ENCODE data around the gene HSH2D.
"Not testable (repeated sequence)": the region's sequence is repeated elsewhere in the genome, so short reads cannot be mapped to it uniquely, and the experiment has no call there.

The HSH2D gene

DNA sequence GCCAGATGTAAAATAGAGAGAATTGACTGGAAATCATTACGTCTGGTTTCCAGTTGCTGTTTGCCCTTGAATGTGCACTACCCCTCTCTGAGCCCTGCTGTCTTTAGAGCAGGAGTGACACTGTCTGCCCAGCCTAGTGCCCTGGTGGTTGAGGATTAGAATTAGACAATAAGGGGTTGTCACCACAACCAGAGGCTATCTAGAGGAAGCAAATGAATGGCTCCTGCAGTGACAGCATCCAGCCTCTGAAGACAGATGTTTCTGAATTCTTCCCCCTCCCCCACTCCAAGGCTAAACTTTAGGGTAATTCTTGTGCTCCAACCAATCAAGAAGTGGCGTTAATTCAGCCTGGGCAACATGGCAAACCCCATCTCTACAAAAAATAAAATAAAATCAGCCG, 29.8 kb upstream of the HSH2D start:
- no peak overlapping the region for H3K4me3 ChIP-seq (ENCODE audit: control insufficient read depth, low read depth, low read length)
- TF ChIP-seq, protein P1, sequence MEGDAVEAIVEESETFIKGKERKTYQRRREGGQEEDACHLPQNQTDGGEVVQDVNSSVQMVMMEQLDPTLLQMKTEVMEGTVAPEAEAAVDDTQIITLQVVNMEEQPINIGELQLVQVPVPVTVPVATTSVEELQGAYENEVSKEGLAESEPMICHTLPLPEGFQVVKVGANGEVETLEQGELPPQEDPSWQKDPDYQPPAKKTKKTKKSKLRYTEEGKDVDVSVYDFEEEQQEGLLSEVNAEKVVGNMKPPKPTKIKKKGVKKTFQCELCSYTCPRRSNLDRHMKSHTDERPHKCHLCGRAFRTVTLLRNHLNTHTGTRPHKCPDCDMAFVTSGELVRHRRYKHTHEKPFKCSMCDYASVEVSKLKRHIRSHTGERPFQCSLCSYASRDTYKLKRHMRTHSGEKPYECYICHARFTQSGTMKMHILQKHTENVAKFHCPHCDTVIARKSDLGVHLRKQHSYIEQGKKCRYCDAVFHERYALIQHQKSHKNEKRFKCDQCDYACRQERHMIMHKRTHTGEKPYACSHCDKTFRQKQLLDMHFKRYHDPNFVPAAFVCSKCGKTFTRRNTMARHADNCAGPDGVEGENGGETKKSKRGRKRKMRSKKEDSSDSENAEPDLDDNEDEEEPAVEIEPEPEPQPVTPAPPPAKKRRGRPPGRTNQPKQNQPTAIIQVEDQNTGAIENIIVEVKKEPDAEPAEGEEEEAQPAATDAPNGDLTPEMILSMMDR (conservative IDR thresholded peaks at IDR 0.05; ENCODE audit: control insufficient read depth, insufficient read depth, low read depth, low read length): no peak
- DNase-seq (ENCODE audit: low read depth): no peak

DNA sequence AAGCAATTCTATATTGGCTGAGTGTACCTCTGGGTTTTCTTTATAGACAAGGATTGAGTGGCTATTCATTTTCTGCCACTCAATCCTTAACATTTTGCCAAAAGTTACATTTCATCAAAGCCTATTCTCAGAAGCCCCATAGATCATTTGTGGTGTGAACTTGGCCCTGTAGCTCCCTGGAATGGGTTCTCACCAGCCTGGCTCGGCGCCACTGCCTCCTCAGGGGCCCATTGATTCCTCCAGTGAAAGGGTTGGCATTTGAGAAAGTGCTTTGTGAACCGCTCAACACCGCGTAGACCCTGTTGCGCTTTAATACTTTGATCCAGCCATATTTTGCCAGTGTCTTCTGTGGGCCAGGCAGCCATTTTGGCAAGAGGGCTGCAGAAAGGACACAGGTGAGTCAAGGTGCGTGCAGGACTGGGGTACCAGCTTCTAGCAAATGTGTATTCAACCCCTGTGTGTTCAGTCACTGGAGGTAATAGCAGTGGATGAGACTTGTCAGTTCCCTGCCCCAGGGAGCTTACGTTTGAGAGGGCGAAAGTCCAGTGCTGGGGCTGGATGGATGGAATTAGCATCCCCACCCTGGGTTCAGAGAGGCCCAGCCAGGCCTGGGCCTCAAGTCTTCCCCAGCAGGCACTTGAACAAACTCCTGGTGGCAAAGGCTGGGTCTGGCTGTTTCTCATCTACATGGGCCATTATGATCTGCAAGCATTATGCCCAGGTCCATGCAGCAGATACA, 28.0 kb upstream of the HSH2D start:
- no peak for DNase-seq (ENCODE audit: low read depth)
- no peak overlapping the region for H3K4me3 ChIP-seq (ENCODE audit: control insufficient read depth, low read depth, low read length)
- TF ChIP-seq, protein P1 (conservative IDR thresholded peaks at IDR 0.05; ENCODE audit: control insufficient read depth, insufficient read depth, low read depth, low read length): no peak

DNA sequence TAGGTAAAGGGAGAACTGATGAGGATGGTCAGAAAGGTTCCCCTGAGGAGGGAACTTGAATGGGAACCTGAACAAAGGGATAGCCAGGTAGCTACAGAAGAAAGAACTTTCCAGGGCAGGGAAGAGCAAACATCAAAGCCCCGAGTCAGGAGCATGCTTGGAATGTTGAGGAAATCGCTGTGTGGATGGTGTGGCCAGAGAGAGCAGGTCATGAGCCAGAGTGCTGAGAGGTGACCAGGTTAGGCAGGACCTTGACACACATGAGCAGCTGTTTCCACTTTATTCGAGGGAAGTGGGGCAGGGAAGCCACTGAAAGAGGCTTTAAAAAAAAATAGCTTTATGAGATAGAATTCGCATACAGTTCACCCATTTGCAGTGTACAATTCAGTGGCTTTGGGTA, 27.4 kb upstream of the HSH2D start:
- DNase-seq (ENCODE audit: low read depth): no peak

DNA sequence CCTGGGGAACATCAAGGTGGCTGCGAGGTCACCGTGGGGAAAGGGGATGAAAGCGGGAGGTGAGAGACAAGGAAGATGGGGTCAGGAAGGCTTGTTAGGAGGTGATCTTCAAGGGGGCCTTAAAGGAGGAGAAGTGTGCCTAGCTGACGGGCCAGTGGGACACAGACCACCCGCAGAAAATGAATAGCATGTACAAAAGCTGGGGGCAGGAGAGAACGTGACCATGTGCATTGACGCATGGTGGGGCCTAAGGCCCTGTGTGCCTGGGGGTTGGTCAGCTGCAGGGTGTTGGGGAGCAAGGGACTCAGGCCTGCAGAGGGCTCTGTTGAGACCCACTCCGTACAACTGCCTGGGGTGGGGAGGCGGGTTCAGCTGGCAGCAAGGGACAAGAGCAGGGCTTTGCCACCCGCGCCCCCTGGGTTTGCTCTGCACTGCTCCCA, 25.9 kb upstream of the HSH2D start:
- no peak overlapping the region for H3K4me3 ChIP-seq (ENCODE audit: control insufficient read depth, low read depth, low read length)
- TF ChIP-seq, protein P1 (conservative IDR thresholded peaks at IDR 0.05; ENCODE audit: control insufficient read depth, insufficient read depth, low read depth, low read length): no peak
- DNase-seq (ENCODE audit: low read depth): no peak

More for the DNA sequence above, 27.4 kb upstream of the HSH2D start:
- no peak overlapping the region for H3K4me3 ChIP-seq (ENCODE audit: control insufficient read depth, low read depth, low read length)
- TF ChIP-seq, protein P1 (conservative IDR thresholded peaks at IDR 0.05; ENCODE audit: control insufficient read depth, insufficient read depth, low read depth, low read length): no peak

DNA sequence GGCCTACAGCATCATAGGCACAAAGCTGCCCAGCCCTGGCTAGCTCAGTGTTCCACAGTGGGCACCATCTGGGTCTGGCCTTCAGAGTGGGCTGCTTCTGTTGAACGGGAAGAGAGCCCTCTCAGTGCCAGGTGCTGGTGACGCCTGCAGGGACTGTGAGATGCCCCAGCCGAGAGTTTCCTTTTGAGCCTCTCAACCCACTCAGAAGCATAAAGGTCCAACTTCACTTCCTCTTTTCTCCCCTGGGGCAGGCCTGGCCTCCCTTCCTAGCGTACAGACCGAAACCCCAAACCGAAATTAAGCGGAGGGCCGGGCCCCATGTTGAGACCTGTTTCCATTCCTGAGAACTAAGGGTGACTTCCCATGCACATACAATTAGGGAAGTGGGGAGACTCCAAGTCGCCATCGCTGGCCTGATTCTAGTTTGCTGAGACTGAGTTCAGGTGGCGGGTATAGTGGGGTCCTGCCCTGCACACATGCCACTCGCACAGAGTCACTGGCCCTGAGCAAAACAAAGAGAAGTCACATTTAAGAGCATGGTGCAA, 24.9 kb upstream of the HSH2D start:
- H3K4me3 ChIP-seq (ENCODE audit: control insufficient read depth, low read depth, low read length): no peak overlapping the region
- DNase-seq (ENCODE audit: low read depth): no peak
- TF ChIP-seq, protein P1 (conservative IDR thresholded peaks at IDR 0.05; ENCODE audit: control insufficient read depth, insufficient read depth, low read depth, low read length): no peak

DNA sequence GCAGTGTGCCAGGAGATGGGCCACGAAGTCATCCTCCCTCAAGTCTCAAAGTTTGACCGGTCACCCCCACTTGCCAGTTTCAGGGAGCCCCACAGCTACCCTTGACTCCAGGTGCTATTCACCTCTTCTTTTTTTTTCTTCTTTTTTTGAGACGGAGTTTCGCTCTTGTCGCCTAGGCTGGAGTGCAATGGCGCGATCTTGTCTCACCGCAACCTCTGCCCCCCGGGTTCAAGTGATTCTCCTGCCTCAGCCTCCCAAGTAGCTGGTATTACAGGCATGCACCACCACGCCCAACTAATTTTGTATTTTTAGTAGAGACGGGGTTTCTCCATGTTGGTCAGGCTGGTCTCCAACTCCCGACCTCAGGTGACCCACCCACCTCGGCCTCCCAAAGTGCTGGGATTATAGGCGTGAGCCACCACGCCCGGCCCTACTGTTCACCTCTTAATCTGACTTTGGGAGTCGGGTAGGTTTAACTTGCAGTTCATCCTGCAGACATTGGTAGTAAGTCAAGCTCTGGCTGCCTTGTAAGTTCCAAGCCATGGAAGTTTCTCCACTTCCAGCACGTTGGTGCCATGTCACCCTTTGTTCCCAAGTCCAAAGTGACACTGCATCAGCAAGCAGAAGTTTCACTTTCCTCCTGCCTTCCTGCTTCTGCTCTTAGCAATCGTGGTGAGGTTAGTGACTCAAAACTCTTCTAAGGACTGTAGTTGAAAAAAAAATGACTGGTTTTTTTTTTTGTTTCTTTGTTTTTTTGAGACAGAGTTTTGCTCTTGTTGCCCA, 24.2 kb upstream of the HSH2D start:
- not testable (repeated sequence) for DNase-seq (ENCODE audit: low read depth); H3K4me3 ChIP-seq (ENCODE audit: control insufficient read depth, low read depth, low read length)

DNA sequence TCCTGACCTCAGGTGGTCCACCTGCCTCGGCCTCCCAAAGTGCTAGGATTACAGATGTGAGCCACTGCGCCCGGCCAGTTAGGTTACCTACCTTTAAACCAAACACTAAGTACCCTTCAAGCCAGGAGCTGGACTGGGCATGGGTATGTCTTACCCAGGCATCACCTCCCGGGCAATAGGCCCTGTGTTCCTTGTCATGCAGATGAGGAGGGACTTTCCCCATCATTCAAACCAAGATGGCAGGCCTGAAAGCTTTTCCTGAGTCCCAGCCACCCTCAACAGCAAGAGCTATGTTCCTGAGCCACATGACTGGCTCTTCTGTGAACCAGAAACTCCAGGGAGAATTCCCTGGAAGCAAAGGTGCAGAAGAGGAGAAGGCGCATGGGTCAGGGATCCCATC, 22.3 kb upstream of the HSH2D start:
- no peak overlapping the region for H3K4me3 ChIP-seq (ENCODE audit: control insufficient read depth, low read depth, low read length)
- no peak for DNase-seq (ENCODE audit: low read depth)
- TF ChIP-seq, protein P1 (conservative IDR thresholded peaks at IDR 0.05; ENCODE audit: control insufficient read depth, insufficient read depth, low read depth, low read length): no peak

All from fibroblast of mammary gland (primary cell).